Measurements from ENCODE around the gene KLK14. TPM values are rescaled to one million over a fixed set of nuclear protein-coding genes. Genes with fewer than 3 reads are reported as not detected.

The KLK14 gene
- polyA plus RNA-seq, 1 experiment, result 0.06 TPM

- no peak overlapping the region for H3K4me3 ChIP-seq (ENCODE audit: low read depth, low read length)
- no peak for DNase-seq (ENCODE audit: low read depth)
- H3K36me3 ChIP-seq (ENCODE audit: control insufficient read depth, insufficient read depth, low read length), result no peaks in the 10 kb centered on the region
- H3K27me3 ChIP-seq (ENCODE audit: control insufficient read depth, insufficient read depth, low read length), result no peaks in the 10 kb centered on the region
- CTCF ChIA-PET, result no interaction called here
- POLR2A ChIA-PET, result no interaction called here
- TF ChIP-seq CTCF (IDR thresholded peaks at IDR 0.05; ENCODE audit: insufficient read depth, low read depth, low read length), result no peak
Measured at GRCh38 chr19:51071095-51071405, 11.6 kb downstream of the KLK14 start.

GRCh38 chr19:51070334-51071094 is 12.2 kb downstream of the KLK14 start:
- ChIA-PET CTCF (interaction anchor here (0.6 kb wide), 1 partner anchor 50 kb away, joined by 3 read pairs; no protein-coding TSS in a partner anchor), POLR2A (no interaction called here)
- no peak for TF ChIP-seq CTCF (IDR thresholded peaks at IDR 0.05; ENCODE audit: insufficient read depth, low read depth, low read length)
- H3K4me3 ChIP-seq (ENCODE audit: low read depth, low read length), result no peak overlapping the region
- no peaks in the 10 kb centered on the region for H3K36me3 ChIP-seq (ENCODE audit: control insufficient read depth, insufficient read depth, low read length)
- no peak for DNase-seq (ENCODE audit: low read depth)
- H3K27me3 ChIP-seq (ENCODE audit: control insufficient read depth, insufficient read depth, low read length), result no peaks in the 10 kb centered on the region

GRCh38 chr19:51066393-51067186 is 16.1 kb downstream of the KLK14 start:
- H3K27me3 ChIP-seq (ENCODE audit: control insufficient read depth, insufficient read depth, low read length), result no peaks in the 10 kb centered on the region
- POLR2A ChIA-PET, result interaction anchor here (0.6 kb wide), 1 partner anchor 19 kb away, joined by 7 read pairs; no protein-coding TSS in a partner anchor
- H3K4me3 ChIP-seq (ENCODE audit: low read depth, low read length), result no peak overlapping the region
- no peaks in the 10 kb centered on the region for H3K36me3 ChIP-seq (ENCODE audit: control insufficient read depth, insufficient read depth, low read length)
- no peak for DNase-seq (ENCODE audit: low read depth)
- no peak for TF ChIP-seq CTCF (IDR thresholded peaks at IDR 0.05; ENCODE audit: insufficient read depth, low read depth, low read length)
- CTCF ChIA-PET, result no interaction called here

GRCh38 chr19:51065221-51065960 is 17.3 kb downstream of the KLK14 start:
- TF ChIP-seq CTCF (IDR thresholded peaks at IDR 0.05; ENCODE audit: insufficient read depth, low read depth, low read length), result no peak
- ChIA-PET CTCF (no interaction called here), POLR2A (no interaction called here)
- Histone ChIP-seq H3K4me3 (ENCODE audit: low read depth, low read length) (no peak overlapping the region), H3K36me3 (ENCODE audit: control insufficient read depth, insufficient read depth, low read length) (no peaks in the 10 kb centered on the region), H3K27me3 (ENCODE audit: control insufficient read depth, insufficient read depth, low read length) (no peaks in the 10 kb centered on the region)
- no peak for DNase-seq (ENCODE audit: low read depth)
